ENCODE results near the gene ZNF582. TPM values are rescaled to one million over a fixed set of nuclear protein-coding genes. Genes with fewer than 3 reads are reported as not detected.
"Not testable (repeated sequence)": the region's sequence is repeated elsewhere in the genome, so short reads cannot be mapped to it uniquely, and the experiment has no call there.

The ZNF582 gene
- polyA plus RNA-seq, 3 donors from 2014 or later: 5.2 to 8.7 (median 8.2) TPM

DNA sequence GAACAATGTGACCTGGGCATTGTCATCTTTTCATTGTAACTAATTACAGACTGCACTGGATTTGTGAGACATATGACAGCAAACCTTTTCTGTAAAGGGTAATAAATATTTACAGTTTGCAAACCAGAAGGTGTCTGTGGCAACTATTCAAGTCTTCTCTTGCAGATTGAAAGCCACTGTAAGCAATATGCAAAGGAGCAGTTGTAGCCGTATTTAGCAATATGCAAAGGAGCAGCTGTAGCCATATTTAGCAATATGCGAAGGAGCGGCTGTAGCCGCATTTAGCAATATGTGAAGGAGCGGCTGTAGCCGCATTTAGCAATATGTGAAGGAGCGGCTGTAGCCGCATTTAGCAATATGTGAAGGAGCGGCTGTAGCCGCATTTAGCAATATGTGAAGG lies 54.3 kb downstream of the ZNF582 start:
- not testable (repeated sequence) for H3K4me3 Mint-ChIP-seq; H3K36me3 Mint-ChIP-seq; H3K9me3 Mint-ChIP-seq; H3K27me3 Mint-ChIP-seq (ENCODE audit: low read depth in 3 of 3); H3K4me1 Mint-ChIP-seq; H3K27ac Mint-ChIP-seq; DNase-seq

- not testable (repeated sequence) for H3K9me3 Mint-ChIP-seq, H3K4me1 Mint-ChIP-seq
Measured at GRCh38 chr19:56337077-56337476, 56.3 kb downstream of the ZNF582 start.

DNA sequence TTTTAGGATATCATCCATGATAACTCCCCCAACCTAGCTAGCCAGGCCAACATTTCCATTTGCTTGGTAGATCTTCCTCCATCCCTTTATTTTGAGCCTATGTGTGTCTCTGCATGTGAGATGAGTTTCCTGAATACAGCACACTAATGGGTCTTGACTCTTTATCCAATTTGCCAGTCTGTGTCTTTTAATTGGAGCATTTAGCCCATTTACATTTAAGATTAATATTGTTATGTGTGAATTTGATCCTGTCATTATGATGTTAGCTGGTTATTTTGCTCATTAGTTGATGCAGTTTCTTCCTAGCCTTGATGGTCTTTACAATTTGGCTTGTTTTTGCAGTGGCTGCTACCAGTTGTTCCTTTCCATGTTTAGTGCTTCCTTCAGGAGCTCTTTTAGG lies 58.0 kb downstream of the ZNF582 start:
- not testable (repeated sequence) for H3K4me3 Mint-ChIP-seq; DNase-seq; H3K9me3 Mint-ChIP-seq; H3K4me1 Mint-ChIP-seq; H3K27me3 Mint-ChIP-seq (ENCODE audit: low read depth in 3 of 3); H3K36me3 Mint-ChIP-seq; H3K27ac Mint-ChIP-seq

More at GRCh38 chr19:56337077-56337476, 56.3 kb downstream of the ZNF582 start:
- H3K36me3 Mint-ChIP-seq; H3K27ac Mint-ChIP-seq; H3K4me3 Mint-ChIP-seq; H3K27me3 Mint-ChIP-seq (ENCODE audit: low read depth in 3 of 3); DNase-seq: not testable (repeated sequence)

DNA sequence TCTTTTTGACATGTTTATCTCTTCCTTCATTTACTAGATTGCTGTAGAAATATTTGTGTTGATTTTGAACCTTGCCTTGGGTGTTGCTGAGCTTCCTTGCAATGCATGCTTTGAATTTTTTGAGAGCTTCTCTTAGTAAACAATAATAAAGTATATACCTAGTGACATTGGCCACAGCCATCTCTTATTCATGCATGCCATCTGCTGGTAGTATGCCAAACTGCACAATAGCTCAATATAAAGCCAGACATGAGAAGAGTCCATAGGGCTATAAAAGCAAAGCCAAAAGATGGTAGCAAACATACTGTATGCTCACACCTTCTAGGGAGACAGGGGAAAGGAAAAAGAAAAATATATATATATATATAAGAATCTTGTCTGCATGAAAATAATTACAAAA lies 59.8 kb downstream of the ZNF582 start:
- DNase-seq: peak; percentile 31 to 48 (median 39)
- Mint-ChIP-seq H3K27me3 (ENCODE audit: low read depth in 3 of 3) (peaks cover 2 to 3% (median 2%) of the 10 kb centered on the region in 3 donors), H3K4me3 (no peak overlapping the region), H3K36me3 (no peaks in the 10 kb centered on the region), H3K4me1 (no peaks in the 10 kb centered on the region), H3K27ac (no peak overlapping the region), H3K9me3 (peaks cover 0 to 2% (median 0%) of the 10 kb centered on the region in 6 donors)

Other genes with a start within 250 kb of the ZNF582 start
- not detected for gene GALP, start 217.5 kb downstream of the ZNF582 start, polyA plus RNA-seq
- not detected for gene ZSCAN5B, start 195.8 kb downstream of the ZNF582 start, polyA plus RNA-seq
- not detected for gene ZSCAN5C, start 191.3 kb downstream of the ZNF582 start, polyA plus RNA-seq
- 1 to 10 TPM; 4.5 to 7.7 (median 4.9) TPM for gene EDDM13, start 120.8 kb downstream of the ZNF582 start, polyA plus RNA-seq
- 10 to 100 TPM in 1 of 3 donors, 1 to 10 TPM in 2; 4.3 to 11.4 (median 7.7) TPM for gene ZSCAN5A, start 78.7 kb downstream of the ZNF582 start, polyA plus RNA-seq
- gene ZNF583, start 10.8 kb upstream of the ZNF582 start, polyA plus RNA-seq: 10 to 100 TPM in 1 of 3 donors, 1 to 10 TPM in 2; 7.3 to 14.1 (median 7.8) TPM
- gene ZNF667, start 83.8 kb upstream of the ZNF582 start, polyA plus RNA-seq: 1 to 10 TPM in 1 of 3 donors, under 1 TPM in 2; 0.21 to 1.6 (median 0.32) TPM
- under 1 TPM in 2 of 3 donors, not detected in 1; 0.28 to 0.40 TPM for gene ZNF471, start 114.3 kb upstream of the ZNF582 start, polyA plus RNA-seq
- 1 to 10 TPM; 2.4 to 5.3 (median 5.2) TPM for gene ZFP28, start 145.4 kb upstream of the ZNF582 start, polyA plus RNA-seq
- 1 to 10 TPM in 2 of 3 donors, not detected in 1; 1.7 to 2.9 TPM for gene ZNF470, start 173.9 kb upstream of the ZNF582 start, polyA plus RNA-seq
- 10 to 100 TPM in 2 of 3 donors, 1 to 10 TPM in 1; 8.0 to 12.3 (median 12.3) TPM for gene ZNF71, start 201.8 kb upstream of the ZNF582 start, polyA plus RNA-seq
- gene SMIM17, start 249.6 kb upstream of the ZNF582 start, polyA plus RNA-seq: not detected

Data from immature natural killer cell (primary cell).